Endothelial cell of umbilical vein (primary cell): ENCODE data around the gene CCDC159. TPM values are rescaled to one million over a fixed set of nuclear protein-coding genes. Genes with fewer than 3 reads are reported as not detected.

Source experiments
- BruUV-seq: library from RNA; stranded (reverse); fragments of 400-500 nt; replicated peaks from 2 replicates; lab custom pipeline; 2021; lab: Mats Ljungman, UMichigan
- CTCF ChIA-PET: fragments of 300-600, 350-600 bp; sonication (Branson Sonifier 250); formaldehyde crosslinking; loops from one replicate; lab custom pipeline; 2021; ENCODE audit warnings: antibody characterized with exemption, inconsistent platforms; lab: Charles Lee
- POLR2A ChIA-PET: fragments of 300-600, 350-600 bp; sonication (Branson Sonifier 250); formaldehyde crosslinking; loops from one replicate; lab custom pipeline; 2021; ENCODE audit warnings: antibody characterized with exemption, inconsistent platforms; lab: Charles Lee
- DNase-seq: peaks from one replicate; pipeline ENCODE4 v3.0.0-alpha.2; 2011; ENCODE audit warnings: low read depth, low spot score
- FAIRE-seq: peaks from 2 replicates; lab custom pipeline; 2011; peaks lifted over from hg19 to GRCh38; lab: Jason Lieb, UNC
- H2AFZ ChIP-seq: 2 replicates; pipeline ENCODE4 v1.6.0; 2012; ENCODE audit warnings: low read depth, low read length, control low read depth, inconsistent platforms
- H3K27ac ChIP-seq: 2 replicates; pipeline ENCODE4 v1.5.1; 2011; ENCODE audit warnings: low read depth, mild to moderate bottlenecking, control low read depth, low read length, moderate library complexity; ENCODE audit not compliant: insufficient read depth
- H3K27me3 ChIP-seq, 2 experiments: 2 replicates each; pipeline versions ENCODE4 v1.6.0 to v1.6.1; 2011; ENCODE audit warnings: low read length in 2 of 2, mixed read lengths in 1 of 2; ENCODE audit not compliant: control insufficient read depth in 2 of 2, insufficient read depth in 2 of 2
- H3K36me3 ChIP-seq, 2 experiments: 2 replicates in 1 of 2; 3 replicates in 1 of 2; pipeline ENCODE4 v1.5.1; 2011; ENCODE audit warnings: low read length in 2 of 2, mild to moderate bottlenecking in 1 of 2, moderate library complexity in 1 of 2; ENCODE audit not compliant: control insufficient read depth in 2 of 2, insufficient read depth in 2 of 2; ENCODE audit errors: extremely low read depth in 1 of 2
- H3K4me1 ChIP-seq: 3 replicates; pipeline ENCODE4 v1.5.1; 2011; ENCODE audit warnings: mild to moderate bottlenecking, low read length; ENCODE audit not compliant: control insufficient read depth, insufficient read depth; ENCODE audit errors: extremely low read depth
- H3K4me2 ChIP-seq: 2 replicates; pipeline ENCODE4 v1.6.1; 2011; ENCODE audit warnings: low read length, control low read depth, mixed read lengths; ENCODE audit not compliant: insufficient read depth
- H3K4me3 ChIP-seq, 3 experiments: fragments of 200-600 bp in 1 of 3; sonication (generic), shearing (Covaris generic) in 1 of 3; replicated peaks in 1 of 3; 2 replicates each; pipeline ENCODE4 v1.5.1; 2011 to 2016; ENCODE audit warnings: control low read depth in 3 of 3, low read length in 3 of 3, mild to moderate bottlenecking in 2 of 3, inconsistent platforms in 1 of 3, low read depth in 1 of 3, moderate library complexity in 1 of 3; ENCODE audit not compliant: insufficient read depth in 1 of 3
- H3K79me2 ChIP-seq: 2 replicates; pipeline ENCODE4 v1.6.0; 2012; ENCODE audit warnings: low read length, inconsistent platforms; ENCODE audit not compliant: control insufficient read depth, insufficient read depth
- H3K9ac ChIP-seq: replicated peaks from 2 replicates; pipeline ENCODE3; 2011; ENCODE audit warnings: low read length, control low read depth; ENCODE audit not compliant: insufficient read depth; ENCODE audit errors: extremely low read depth
- H3K9me1 ChIP-seq: replicated peaks from 3 replicates; pipeline ENCODE4 v1.6.0; 2011; ENCODE audit warnings: mild to moderate bottlenecking, low read length; ENCODE audit not compliant: control insufficient read depth, insufficient read depth; ENCODE audit errors: extremely low read depth
- H3K9me3 ChIP-seq: replicated peaks from 2 replicates; pipeline ENCODE4 v1.5.1; 2012; ENCODE audit warnings: low read length, inconsistent platforms; ENCODE audit not compliant: control insufficient read depth, insufficient read depth
- H4K20me1 ChIP-seq: replicated peaks from 2 replicates; pipeline ENCODE3; 2011; ENCODE audit warnings: mild to moderate bottlenecking, low read length; ENCODE audit not compliant: control insufficient read depth, insufficient read depth; ENCODE audit errors: extremely low read depth
- EZH2 ChIP-seq: IDR thresholded peaks from 2 replicates; pipeline ENCODE4 v1.6.1; 2012; ENCODE audit warnings: borderline replicate concordance, low read depth, mild to moderate bottlenecking, moderate library complexity, low read length, inconsistent platforms; ENCODE audit not compliant: severe bottlenecking
- FOS ChIP-seq: IDR thresholded peaks from 2 replicates; pipeline ENCODE4 v1.6.1; 2011; ENCODE audit warnings: mild to moderate bottlenecking, low read length, moderate library complexity, borderline replicate concordance; ENCODE audit not compliant: insufficient read depth
- GATA2 ChIP-seq: IDR thresholded peaks from 2 replicates; pipeline ENCODE4 v1.7.0; 2011; ENCODE audit warnings: low read depth, mild to moderate bottlenecking, moderate library complexity, mixed read lengths, low read length; ENCODE audit not compliant: insufficient read length, insufficient read depth
- JUN ChIP-seq: IDR thresholded peaks from 2 replicates; pipeline ENCODE4 v1.6.1; 2011; ENCODE audit warnings: borderline replicate concordance, low read depth; ENCODE audit not compliant: insufficient read length, insufficient read depth
- MAX ChIP-seq: IDR thresholded peaks from 2 replicates; pipeline ENCODE4 v1.6.1; 2011; ENCODE audit not compliant: insufficient read depth, insufficient read length
- MYC ChIP-seq: IDR thresholded peaks from one replicate; pipeline ENCODE4 v1.6.1; 2011; ENCODE audit warnings: mild to moderate bottlenecking, low read depth, low read length
- POLR2A ChIP-seq: IDR thresholded peaks from 2 replicates; pipeline ENCODE4 v1.6.1; 2012; ENCODE audit warnings: low read depth, mild to moderate bottlenecking, control low read depth, low read length
- POLR2AphosphoS5 ChIP-seq: IDR thresholded peaks from 2 replicates; pipeline ENCODE4 v1.6.1; 2012; ENCODE audit warnings: low read depth, mild to moderate bottlenecking, control low read depth, low read length, moderate library complexity; ENCODE audit not compliant: insufficient read depth
- dilution Hi-C: fragments of 300-500 bp; cut with MboI; formaldehyde crosslinking; loops from one replicate; pipeline ENCODE4 v1.15.0; 2019; ENCODE audit warnings: low sequenced_read_pairs; ENCODE audit not compliant: extremely low pct_ligation_motif_present
- intact Hi-C: fragments of 100-400 bp; cut with micrococcal nuclease; formaldehyde crosslinking; loops from one replicate; pipeline ENCODE4 v1.10.0; 2022
- polyA plus RNA-seq, 4 experiments: library from polyadenylated mRNA; depleted of rRNA in 3 of 4; stranded (reverse) in 3 of 4; unstranded in 1 of 4; fragments of >200 nt; gene quantifications; 2 replicates each; pipeline versions ENCODE4 v1.2.1 to v1.2.3, GENCODE V29; 2011 to 2012; ENCODE audit warnings: missing spikeins in 1 of 4
- total RNA-seq: library from RNA; stranded (reverse); gene quantifications from 2 replicates; pipeline ENCODE4 v1.2.3, GENCODE V29; 2021
- TF ChIP-seq, protein P1 (sequence below), 2 donors: IDR thresholded peaks; 1 replicate in 1 of 2; 2 replicates in 1 of 2; pipeline ENCODE4 v1.5.1; 2011; ENCODE audit warnings: low read length in 2 of 2, mild to moderate bottlenecking in 2 of 2, moderate library complexity in 2 of 2, control low read depth in 1 of 2, inconsistent platforms in 1 of 2, low read depth in 1 of 2; ENCODE audit not compliant: insufficient read depth in 1 of 2; ENCODE audit errors: extremely low read depth in 1 of 2

CCDC159 gene
- total and polyA plus RNA-seq, 2 donors (not counting 3 experiments of a cell fraction or from before 2014, with no cell fraction given), result 30.0 to 31.6 TPM

DNA sequence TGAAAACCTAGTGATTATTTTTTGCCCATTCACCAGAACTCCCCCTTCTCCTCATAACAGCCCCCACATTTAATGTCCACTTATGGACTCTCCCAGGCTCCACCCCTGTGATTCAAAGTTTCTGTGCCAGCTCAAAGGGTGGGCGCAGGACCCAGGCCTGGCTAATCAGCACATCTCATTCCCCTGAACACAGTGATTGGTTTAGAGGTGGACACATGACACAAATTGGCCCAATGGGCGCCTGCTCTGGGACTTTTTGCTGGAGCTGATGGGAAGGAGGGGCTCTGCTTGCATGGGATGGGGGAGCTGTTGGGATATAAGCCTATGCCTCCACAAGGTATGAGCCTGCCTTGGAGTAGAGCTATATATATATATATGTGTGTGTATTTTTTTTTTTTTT lies 44.0 kb downstream of the CCDC159 start:
- dilution Hi-C loops, result no loop called here
- ChIA-PET POLR2A (no interaction called here), CTCF (interaction anchor here (1.3 to 2.2 kb wide), 2 partner anchors 9 to 45 kb away, joined by 3 to 11 read pairs; partner anchors contain the start of gene PRKCSH)
- Histone ChIP-seq H3K36me3 (no peaks in the 10 kb centered on the region), H3K4me1 (no peaks in the 10 kb centered on the region), H3K79me2 (no peaks in the 10 kb centered on the region), H3K4me2 (no peak overlapping the region), H3K4me3 (no peak overlapping the region), H3K9ac (no peak overlapping the region), H3K9me1 (no peaks in the 10 kb centered on the region), H3K27ac (no peak overlapping the region), H3K9me3 (no peaks in the 10 kb centered on the region), H2AFZ (no peak overlapping the region), H3K27me3 (no peaks in the 10 kb centered on the region), H4K20me1 (no peaks in the 10 kb centered on the region)
- DNase-seq, result no peak
- no peak for FAIRE-seq
- no TSS peak for BruUV-seq
- intact Hi-C loops, result no loop called here
- TF ChIP-seq MYC, result no peak
- TF ChIP-seq MAX, result no peak
- no peak for TF ChIP-seq FOS
- no peak for TF ChIP-seq JUN
- no peak for TF ChIP-seq EZH2
- no peak for TF ChIP-seq GATA2
- TF ChIP-seq, protein P1, sequence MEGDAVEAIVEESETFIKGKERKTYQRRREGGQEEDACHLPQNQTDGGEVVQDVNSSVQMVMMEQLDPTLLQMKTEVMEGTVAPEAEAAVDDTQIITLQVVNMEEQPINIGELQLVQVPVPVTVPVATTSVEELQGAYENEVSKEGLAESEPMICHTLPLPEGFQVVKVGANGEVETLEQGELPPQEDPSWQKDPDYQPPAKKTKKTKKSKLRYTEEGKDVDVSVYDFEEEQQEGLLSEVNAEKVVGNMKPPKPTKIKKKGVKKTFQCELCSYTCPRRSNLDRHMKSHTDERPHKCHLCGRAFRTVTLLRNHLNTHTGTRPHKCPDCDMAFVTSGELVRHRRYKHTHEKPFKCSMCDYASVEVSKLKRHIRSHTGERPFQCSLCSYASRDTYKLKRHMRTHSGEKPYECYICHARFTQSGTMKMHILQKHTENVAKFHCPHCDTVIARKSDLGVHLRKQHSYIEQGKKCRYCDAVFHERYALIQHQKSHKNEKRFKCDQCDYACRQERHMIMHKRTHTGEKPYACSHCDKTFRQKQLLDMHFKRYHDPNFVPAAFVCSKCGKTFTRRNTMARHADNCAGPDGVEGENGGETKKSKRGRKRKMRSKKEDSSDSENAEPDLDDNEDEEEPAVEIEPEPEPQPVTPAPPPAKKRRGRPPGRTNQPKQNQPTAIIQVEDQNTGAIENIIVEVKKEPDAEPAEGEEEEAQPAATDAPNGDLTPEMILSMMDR (IDR thresholded peaks at IDR 0.05; ENCODE audit: extremely low read depth in 1 of 2, insufficient read depth in 1 of 2, low read depth in 1 of 2, low read length in 2 of 2), result no peak
- no peak for TF ChIP-seq POLR2AphosphoS5
- TF ChIP-seq POLR2A, result no peak
